Gastrocnemius medialis (tissue), 4 donors: ENCODE results near the gene NPAS3.

ENCODE experiments used
- POLR2A ChIP-seq, 2 donors: fragments of 450-650 bp; IDR thresholded peaks; one replicate each; pipeline ENCODE4 v1.6.1; 2017; ENCODE audit warnings: antibody characterized with exemption in 2 of 2, mild to moderate bottlenecking in 2 of 2, moderate library complexity in 2 of 2
- TF ChIP-seq, protein P1 (sequence below), 5 experiments: fragments of 450-650 bp in 3 of 5; fragments of 200-600 bp in 2 of 5; sonication (generic) in 2 of 5; IDR thresholded peaks in 4 of 5; conservative IDR thresholded peaks in 1 of 5; 1 replicate in 4 of 5; 2 replicates in 1 of 5; pipeline ENCODE4 v1.5.1; 2016 to 2019; ENCODE audit warnings: antibody characterized with exemption in 5 of 5, mild to moderate bottlenecking in 3 of 5, moderate library complexity in 3 of 5

DNA sequence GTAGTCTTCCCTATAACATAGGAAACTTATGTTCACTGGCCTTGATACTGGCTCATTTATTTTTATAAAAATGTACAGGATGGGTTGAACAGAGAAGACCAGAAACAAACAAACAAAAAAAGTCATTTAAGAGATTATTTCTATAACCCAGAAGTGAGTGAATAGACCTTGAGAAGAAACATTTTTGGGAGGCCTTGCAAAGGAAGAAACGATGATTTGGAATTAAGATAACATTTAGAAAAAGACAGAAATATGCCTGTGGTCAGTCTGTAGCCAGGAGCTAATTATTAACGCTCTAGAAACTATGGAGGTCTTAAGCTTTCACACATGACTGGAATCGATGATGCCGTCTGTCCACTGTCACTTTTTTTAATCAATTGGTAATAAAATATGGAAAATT, 748.2 kb downstream of the NPAS3 start:
- TF ChIP-seq, protein P1, sequence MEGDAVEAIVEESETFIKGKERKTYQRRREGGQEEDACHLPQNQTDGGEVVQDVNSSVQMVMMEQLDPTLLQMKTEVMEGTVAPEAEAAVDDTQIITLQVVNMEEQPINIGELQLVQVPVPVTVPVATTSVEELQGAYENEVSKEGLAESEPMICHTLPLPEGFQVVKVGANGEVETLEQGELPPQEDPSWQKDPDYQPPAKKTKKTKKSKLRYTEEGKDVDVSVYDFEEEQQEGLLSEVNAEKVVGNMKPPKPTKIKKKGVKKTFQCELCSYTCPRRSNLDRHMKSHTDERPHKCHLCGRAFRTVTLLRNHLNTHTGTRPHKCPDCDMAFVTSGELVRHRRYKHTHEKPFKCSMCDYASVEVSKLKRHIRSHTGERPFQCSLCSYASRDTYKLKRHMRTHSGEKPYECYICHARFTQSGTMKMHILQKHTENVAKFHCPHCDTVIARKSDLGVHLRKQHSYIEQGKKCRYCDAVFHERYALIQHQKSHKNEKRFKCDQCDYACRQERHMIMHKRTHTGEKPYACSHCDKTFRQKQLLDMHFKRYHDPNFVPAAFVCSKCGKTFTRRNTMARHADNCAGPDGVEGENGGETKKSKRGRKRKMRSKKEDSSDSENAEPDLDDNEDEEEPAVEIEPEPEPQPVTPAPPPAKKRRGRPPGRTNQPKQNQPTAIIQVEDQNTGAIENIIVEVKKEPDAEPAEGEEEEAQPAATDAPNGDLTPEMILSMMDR (IDR thresholded peaks at IDR 0.05 in 4 of 5, conservative IDR thresholded peaks at IDR 0.05 in 1 of 5), result no peak
- no peak for TF ChIP-seq POLR2A (IDR thresholded peaks at IDR 0.05)
